ENCODE results near the gene PLOD2.

PLOD2 gene

GRCh38 chr3:146086211-146086610, 74.8 kb downstream of the PLOD2 start:
- no peak for DNase-seq (ENCODE audit: low read depth)
- TF ChIP-seq CTCF (IDR thresholded peaks at IDR 0.05; ENCODE audit: control insufficient read depth, extremely low read depth, insufficient read depth): no peak
- H3K4me3 ChIP-seq (ENCODE audit: low read depth, low read length): no peak overlapping the region

GRCh38 chr3:146085678-146086077, 75.3 kb downstream of the PLOD2 start:
- DNase-seq (ENCODE audit: low read depth): no peak
- no peak overlapping the region for H3K4me3 ChIP-seq (ENCODE audit: low read depth, low read length)
- no peak for TF ChIP-seq CTCF (IDR thresholded peaks at IDR 0.05; ENCODE audit: control insufficient read depth, extremely low read depth, insufficient read depth)

GRCh38 chr3:146080578-146080977, 80.4 kb downstream of the PLOD2 start:
- no peak for TF ChIP-seq CTCF (IDR thresholded peaks at IDR 0.05; ENCODE audit: control insufficient read depth, extremely low read depth, insufficient read depth)
- no peak for DNase-seq (ENCODE audit: low read depth)
- no peak overlapping the region for H3K4me3 ChIP-seq (ENCODE audit: low read depth, low read length)

GRCh38 chr3:146078031-146078430, 83.0 kb downstream of the PLOD2 start:
- no peak for DNase-seq (ENCODE audit: low read depth)
- no peak overlapping the region for H3K4me3 ChIP-seq (ENCODE audit: low read depth, low read length)
- TF ChIP-seq CTCF (IDR thresholded peaks at IDR 0.05; ENCODE audit: control insufficient read depth, extremely low read depth, insufficient read depth): no peak

- no peak for DNase-seq (ENCODE audit: low read depth)
- no peak for TF ChIP-seq CTCF (IDR thresholded peaks at IDR 0.05; ENCODE audit: control insufficient read depth, extremely low read depth, insufficient read depth)
- no peak overlapping the region for H3K4me3 ChIP-seq (ENCODE audit: low read depth, low read length)
Measured at GRCh38 chr3:146077181-146077580, 83.8 kb downstream of the PLOD2 start.

GRCh38 chr3:146072824-146073223, 88.2 kb downstream of the PLOD2 start:
- no peak for DNase-seq (ENCODE audit: low read depth)
- TF ChIP-seq CTCF (IDR thresholded peaks at IDR 0.05; ENCODE audit: control insufficient read depth, extremely low read depth, insufficient read depth): no peak
- H3K4me3 ChIP-seq (ENCODE audit: low read depth, low read length): no peak overlapping the region

GRCh38 chr3:146072061-146072460, 88.9 kb downstream of the PLOD2 start:
- DNase-seq (ENCODE audit: low read depth): no peak
- H3K4me3 ChIP-seq (ENCODE audit: low read depth, low read length): no peak overlapping the region
- no peak for TF ChIP-seq CTCF (IDR thresholded peaks at IDR 0.05; ENCODE audit: control insufficient read depth, extremely low read depth, insufficient read depth)

Measured in LNCaP clone FGC (cell line).